Neuronal stem cell (in vitro differentiated cells): ENCODE measurements around the gene IL15.
"Not testable (repeated sequence)": the region's sequence is repeated elsewhere in the genome, so short reads cannot be mapped to it uniquely, and the experiment has no call there.

Source experiments
- DNase-seq: peaks from one replicate; pipeline ENCODE4 v3.0.0-alpha.2; 2013; ENCODE audit warnings: low spot score
- H2AFZ ChIP-seq: one replicate; pipeline ENCODE4 v1.6.1; 2013; ENCODE audit warnings: mild to moderate bottlenecking, low read length, inconsistent platforms
- H2AK5ac ChIP-seq: 2 replicates; pipeline ENCODE4 v1.6.1; 2013; ENCODE audit warnings: low read depth, mild to moderate bottlenecking, inconsistent platforms, low read length, moderate library complexity, mixed read lengths
- H2BK120ac ChIP-seq: 2 replicates; pipeline ENCODE4 v1.6.1; 2013; ENCODE audit warnings: low read depth, mild to moderate bottlenecking, inconsistent platforms, low read length, moderate library complexity, mixed read lengths
- H2BK12ac ChIP-seq: one replicate; pipeline ENCODE4 v1.6.1; 2013; ENCODE audit warnings: low read length, inconsistent platforms
- H2BK15ac ChIP-seq: 2 replicates; pipeline ENCODE4 v1.6.1; 2013; ENCODE audit warnings: mild to moderate bottlenecking, low read length, inconsistent platforms, mixed read lengths
- H2BK5ac ChIP-seq: one replicate; pipeline ENCODE4 v1.6.1; 2013; ENCODE audit warnings: inconsistent platforms, mild to moderate bottlenecking, low read length, moderate library complexity
- H3K14ac ChIP-seq: one replicate; pipeline ENCODE4 v1.6.1; 2013; ENCODE audit warnings: low read length, inconsistent platforms
- H3K18ac ChIP-seq: 2 replicates; pipeline ENCODE4 v1.6.1; 2013; ENCODE audit warnings: low read length, inconsistent platforms
- H3K23ac ChIP-seq: 2 replicates; pipeline ENCODE4 v1.6.1; 2013; ENCODE audit warnings: low read depth, mild to moderate bottlenecking, mixed read lengths, low read length, inconsistent platforms; ENCODE audit not compliant: poor library complexity
- H3K27ac ChIP-seq: replicated peaks from 3 replicates; pipeline ENCODE4 v1.5.1; 2013; ENCODE audit warnings: low read length, inconsistent platforms
- H3K27me3 ChIP-seq, 3 experiments: 2 replicates each; pipeline ENCODE4 v1.6.1; 2013; ENCODE audit warnings: low read length in 3 of 3, mild to moderate bottlenecking in 2 of 3, inconsistent platforms in 1 of 3, low read depth in 1 of 3, mixed read lengths in 1 of 3, moderate library complexity in 1 of 3; ENCODE audit not compliant: control insufficient read depth in 3 of 3, insufficient read depth in 3 of 3
- H3K36me3 ChIP-seq, 2 donors: replicated peaks in 1 of 2; 2 replicates each; pipeline ENCODE4 v1.6.1; 2013; ENCODE audit warnings: low read length in 2 of 2; ENCODE audit not compliant: control insufficient read depth in 2 of 2, insufficient read depth in 2 of 2
- H3K4ac ChIP-seq: 2 replicates; pipeline ENCODE4 v1.6.1; 2013; ENCODE audit warnings: inconsistent platforms, mild to moderate bottlenecking, low read length, moderate library complexity
- H3K4me1 ChIP-seq, 2 donors: 1 replicate in 1 of 2; 2 replicates in 1 of 2; pipeline ENCODE4 v1.6.1; 2013; ENCODE audit warnings: low read length in 2 of 2, low read depth in 1 of 2; ENCODE audit not compliant: control insufficient read depth in 2 of 2, insufficient read depth in 1 of 2
- H3K4me2 ChIP-seq: one replicate; pipeline ENCODE4 v1.6.1; 2013; ENCODE audit warnings: mild to moderate bottlenecking, low read length, inconsistent platforms; ENCODE audit not compliant: insufficient read depth, poor library complexity, severe bottlenecking
- H3K4me3 ChIP-seq, 2 donors: 2 replicates each; pipeline ENCODE4 v1.5.1; 2013; ENCODE audit warnings: low read length in 2 of 2, mild to moderate bottlenecking in 2 of 2, inconsistent platforms in 1 of 2, moderate library complexity in 1 of 2
- H3K79me1 ChIP-seq: one replicate; pipeline ENCODE4 v1.6.1; 2013; ENCODE audit warnings: low read depth, mild to moderate bottlenecking, inconsistent platforms, low read length, moderate library complexity
- H3K9ac ChIP-seq: one replicate; pipeline ENCODE4 v1.6.1; 2013; ENCODE audit warnings: mild to moderate bottlenecking, low read depth, low read length, inconsistent platforms; ENCODE audit not compliant: poor library complexity
- H3K9me3 ChIP-seq, 2 donors: replicated peaks in 1 of 2; 2 replicates each; pipeline versions ENCODE3 to v1.6.1; 2013; ENCODE audit warnings: low read length in 2 of 2, mild to moderate bottlenecking in 2 of 2, inconsistent platforms in 1 of 2, low read depth in 1 of 2, mixed read lengths in 1 of 2, moderate library complexity in 1 of 2; ENCODE audit not compliant: control insufficient read depth in 2 of 2, insufficient read depth in 1 of 2
- H4K8ac ChIP-seq: one replicate; pipeline ENCODE4 v1.6.1; 2013; ENCODE audit warnings: low read depth, mild to moderate bottlenecking, inconsistent platforms, low read length, moderate library complexity
- H4K91ac ChIP-seq: one replicate; pipeline ENCODE4 v1.6.1; 2013; ENCODE audit warnings: low read length, low read depth, mild to moderate bottlenecking, inconsistent platforms; ENCODE audit not compliant: poor library complexity
- WGBS, 2 donors: extraction: QIAGEN DNeasy Blood & Tissue Kit; methylation state at CpG; one replicate each; pipeline ENCODE4 v1.1.7; 2013; ENCODE audit warnings: missing lambda C conversion rate in 2 of 2, mixed read lengths in 1 of 2; ENCODE audit not compliant: insufficient read length in 2 of 2, insufficient replicate concordance in 1 of 2; ENCODE audit errors: extremely low coverage in 2 of 2; 5-methylcytosine and 5-hydroxymethylcytosine counted together

Gene IL15

GRCh38 chr4:141731481-141731880, 95.1 kb downstream of the IL15 start:
- Histone ChIP-seq H2AK5ac (no peak overlapping the region), H2BK12ac (no peak overlapping the region), H3K27ac (no peak overlapping the region), H4K8ac (no peak overlapping the region), H3K4me1 (no peaks in the 10 kb centered on the region), H2AFZ (no peak overlapping the region), H4K91ac (no peak overlapping the region), H3K4ac (no peak overlapping the region), H2BK5ac (no peak overlapping the region), H3K23ac (no peak overlapping the region), H3K36me3 (no peaks in the 10 kb centered on the region), H3K9ac (no peak overlapping the region), H3K9me3 (no peaks in the 10 kb centered on the region), H3K14ac (no peak overlapping the region), H2BK15ac (no peak overlapping the region), H3K18ac (no peak overlapping the region), H3K4me3 (no peak overlapping the region), H3K4me2 (no peak overlapping the region), H3K79me1 (no peaks in the 10 kb centered on the region), H3K27me3 (no peaks in the 10 kb centered on the region), H2BK120ac (no peak overlapping the region)
- WGBS, 2 donors: no CpG with 5 or more reads among the region's 4 CpGs
- DNase-seq: no peak

- no peak overlapping the region for H3K9ac ChIP-seq
- H3K27me3 ChIP-seq: no peaks in the 10 kb centered on the region
- H4K8ac ChIP-seq: no peak overlapping the region
- H3K18ac ChIP-seq: no peak overlapping the region
- H2AK5ac ChIP-seq: no peak overlapping the region
- H3K4me1 ChIP-seq: no peaks in the 10 kb centered on the region
- H3K23ac ChIP-seq: no peak overlapping the region
- no peak overlapping the region for H2AFZ ChIP-seq
- no peaks in the 10 kb centered on the region for H3K36me3 ChIP-seq
- H2BK120ac ChIP-seq: no peak overlapping the region
- H3K79me1 ChIP-seq: no peaks in the 10 kb centered on the region
- H3K4me2 ChIP-seq: no peak overlapping the region
- H3K27ac ChIP-seq: no peak overlapping the region
- no peak overlapping the region for H4K91ac ChIP-seq
- H3K4me3 ChIP-seq: no peak overlapping the region
- H3K4ac ChIP-seq: no peak overlapping the region
- no peak overlapping the region for H2BK5ac ChIP-seq
- H2BK12ac ChIP-seq: no peak overlapping the region
- no peak for DNase-seq
- H3K9me3 ChIP-seq: no peaks in the 10 kb centered on the region
- no peak overlapping the region for H2BK15ac ChIP-seq
- no peak overlapping the region for H3K14ac ChIP-seq
Measured at GRCh38 chr4:141739636-141740035, 103.3 kb downstream of the IL15 start.

- Histone ChIP-seq H3K9ac (no peak overlapping the region), H3K9me3 (no peaks in the 10 kb centered on the region), H3K27me3 (no peaks in the 10 kb centered on the region), H3K4me1 (no peaks in the 10 kb centered on the region), H3K4me3 (no peak overlapping the region), H3K27ac (no peak overlapping the region), H3K4ac (no peak overlapping the region), H4K8ac (no peak overlapping the region), H3K14ac (no peak overlapping the region), H2BK15ac (no peak overlapping the region), H3K23ac (no peak overlapping the region), H4K91ac (no peak overlapping the region), H2BK12ac (no peak overlapping the region), H3K36me3 (no peaks in the 10 kb centered on the region), H3K79me1 (no peaks in the 10 kb centered on the region), H2AFZ (no peak overlapping the region), H3K18ac (no peak overlapping the region), H3K4me2 (no peak overlapping the region), H2BK5ac (no peak overlapping the region), H2AK5ac (no peak overlapping the region), H2BK120ac (no peak overlapping the region)
- no CpG with 5 or more reads among the region's 1 CpG for WGBS, 2 donors
- no peak for DNase-seq
Measured at GRCh38 chr4:141746026-141746425, 109.6 kb downstream of the IL15 start.

DNA sequence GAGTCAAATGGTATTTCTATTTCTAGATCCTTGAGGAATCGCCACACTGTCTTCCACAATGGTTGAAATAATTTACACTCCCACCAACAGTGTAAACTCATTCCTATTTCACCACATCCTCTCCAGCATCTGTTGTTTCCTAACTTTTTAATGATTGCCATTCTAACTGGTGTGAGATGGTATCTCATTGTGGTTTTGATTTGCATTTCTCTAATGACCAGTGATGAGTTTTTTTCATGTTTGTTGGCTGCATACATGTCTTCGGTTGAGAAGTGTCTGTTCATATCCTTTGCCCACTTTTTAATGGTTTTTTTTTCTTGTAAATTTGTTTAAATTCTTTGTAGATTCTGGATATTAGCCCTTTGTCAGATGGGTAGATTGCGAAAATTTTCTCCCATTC, 115.4 kb downstream of the IL15 start:
- H2BK120ac ChIP-seq, H3K14ac ChIP-seq, H3K9me3 ChIP-seq, H2BK12ac ChIP-seq, H3K79me1 ChIP-seq, H4K8ac ChIP-seq, DNase-seq, H3K18ac ChIP-seq, H2BK5ac ChIP-seq, H2AFZ ChIP-seq, H3K36me3 ChIP-seq, H2BK15ac ChIP-seq, H2AK5ac ChIP-seq, H3K4me1 ChIP-seq, H3K4me3 ChIP-seq, H4K91ac ChIP-seq, H3K9ac ChIP-seq, H3K27ac ChIP-seq, H3K27me3 ChIP-seq, H3K23ac ChIP-seq, H3K4me2 ChIP-seq, H3K4ac ChIP-seq: not testable (repeated sequence)
- WGBS, 2 donors: no CpG with 5 or more reads among the region's 3 CpGs
